Tibial nerve (tissue), 4 donors: ENCODE results near the gene DNAJC12.

Experiments
- CTCF ChIP-seq, 5 experiments: fragments of 200-600 bp in 3 of 5; fragments of 450-650 bp in 2 of 5; sonication (generic) in 3 of 5; IDR thresholded peaks; one replicate each; pipeline ENCODE4 v1.5.1; 2016 to 2019; ENCODE audit warnings: antibody characterized with exemption in 5 of 5, mild to moderate bottlenecking in 3 of 5, moderate library complexity in 2 of 5
- EP300 ChIP-seq, 2 donors: sonication (generic); formaldehyde crosslinking; IDR thresholded peaks; one replicate each; pipeline ENCODE4 v1.6.1; 2017; ENCODE audit warnings: antibody characterized with exemption in 2 of 2, mild to moderate bottlenecking in 1 of 2
- POLR2A ChIP-seq, 2 donors: fragments of 450-650 bp; IDR thresholded peaks; one replicate each; pipeline ENCODE4 v1.6.1; 2017; ENCODE audit warnings: antibody characterized with exemption in 2 of 2, mild to moderate bottlenecking in 2 of 2, moderate library complexity in 2 of 2

GRCh38 chr10:67794256-67794655 lies 43.7 kb downstream of the DNAJC12 start:
- TF ChIP-seq CTCF (IDR thresholded peaks at IDR 0.05) = no peak
- TF ChIP-seq POLR2A (IDR thresholded peaks at IDR 0.05) = no peak
- TF ChIP-seq EP300 (IDR thresholded peaks at IDR 0.05) = no peak
